ENCODE results near the gene LYPD6B. TPM values are rescaled to one million over a fixed set of nuclear protein-coding genes. Genes with fewer than 3 reads are reported as not detected.

LYPD6B gene
- total and polyA plus RNA-seq, 2 donors (not counting 3 experiments of a cell fraction or from before 2014, with no cell fraction given): not detected

DNA sequence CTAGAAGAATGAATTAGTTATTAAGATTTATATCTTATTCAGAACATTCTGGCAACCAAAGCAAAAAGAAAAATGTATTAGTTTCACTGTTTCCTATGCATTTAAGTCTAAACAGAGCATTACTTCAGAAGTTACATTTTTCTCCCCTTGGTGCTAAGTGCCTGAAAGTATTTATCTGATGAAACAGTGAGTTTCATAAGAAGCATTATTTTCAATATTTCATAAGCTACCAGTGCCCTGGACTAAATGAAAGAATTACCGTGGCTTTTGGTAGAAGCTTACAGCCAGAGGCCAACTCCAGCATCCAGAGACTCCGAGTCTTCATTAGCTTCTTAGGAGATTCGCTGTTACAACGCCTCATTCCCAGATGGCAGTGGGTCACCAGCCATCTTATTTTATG is 97.6 kb downstream of the LYPD6B start:
- Histone ChIP-seq H3K9me3 (replicated peaks; ENCODE audit: control insufficient read depth, insufficient read depth, low read length) (no peaks in the 10 kb centered on the region), H4K20me1 (replicated peaks; ENCODE audit: control insufficient read depth, extremely low read depth, insufficient read depth, low read length) (no peaks in the 10 kb centered on the region), H3K79me2 (ENCODE audit: control insufficient read depth, insufficient read depth, low read length) (no peaks in the 10 kb centered on the region), H3K36me3 (ENCODE audit: control insufficient read depth in 2 of 2, extremely low read depth in 1 of 2, insufficient read depth in 2 of 2, low read length in 2 of 2) (no peaks in the 10 kb centered on the region), H3K4me1 (ENCODE audit: control insufficient read depth, extremely low read depth, insufficient read depth, low read length) (no peaks in the 10 kb centered on the region), H3K9ac (replicated peaks; ENCODE audit: extremely low read depth, insufficient read depth, low read length) (no peak overlapping the region), H3K27ac (ENCODE audit: insufficient read depth, low read depth, low read length) (no peak overlapping the region), H2AFZ (ENCODE audit: low read depth, low read length) (no peak overlapping the region), H3K9me1 (replicated peaks; ENCODE audit: control insufficient read depth, extremely low read depth, insufficient read depth, low read length) (no peaks in the 10 kb centered on the region), H3K4me2 (ENCODE audit: insufficient read depth, low read length) (no peak overlapping the region), H3K4me3 (replicated peaks in 1 of 3; ENCODE audit: insufficient read depth in 1 of 3, low read depth in 1 of 3, low read length in 3 of 3) (no peak overlapping the region), H3K27me3 (ENCODE audit: control insufficient read depth in 2 of 2, insufficient read depth in 2 of 2, low read length in 2 of 2) (peaks cover 0 to 3% of the 10 kb centered on the region in 2 experiments)
- DNase-seq (ENCODE audit: low read depth, low spot score): no peak
- FAIRE-seq: no peak
- no peak for TF ChIP-seq JUN (IDR thresholded peaks at IDR 0.05; ENCODE audit: borderline replicate concordance, insufficient read depth, insufficient read length, low read depth)
- TF ChIP-seq POLR2A (IDR thresholded peaks at IDR 0.05; ENCODE audit: low read depth, low read length): no peak
- no peak for TF ChIP-seq POLR2AphosphoS5 (IDR thresholded peaks at IDR 0.05; ENCODE audit: insufficient read depth, low read depth, low read length)
- no peak for TF ChIP-seq GATA2 (IDR thresholded peaks at IDR 0.05; ENCODE audit: insufficient read depth, insufficient read length, low read depth, low read length)
- TF ChIP-seq FOS (IDR thresholded peaks at IDR 0.05; ENCODE audit: borderline replicate concordance, insufficient read depth, low read length): no peak
- TF ChIP-seq, protein P1, sequence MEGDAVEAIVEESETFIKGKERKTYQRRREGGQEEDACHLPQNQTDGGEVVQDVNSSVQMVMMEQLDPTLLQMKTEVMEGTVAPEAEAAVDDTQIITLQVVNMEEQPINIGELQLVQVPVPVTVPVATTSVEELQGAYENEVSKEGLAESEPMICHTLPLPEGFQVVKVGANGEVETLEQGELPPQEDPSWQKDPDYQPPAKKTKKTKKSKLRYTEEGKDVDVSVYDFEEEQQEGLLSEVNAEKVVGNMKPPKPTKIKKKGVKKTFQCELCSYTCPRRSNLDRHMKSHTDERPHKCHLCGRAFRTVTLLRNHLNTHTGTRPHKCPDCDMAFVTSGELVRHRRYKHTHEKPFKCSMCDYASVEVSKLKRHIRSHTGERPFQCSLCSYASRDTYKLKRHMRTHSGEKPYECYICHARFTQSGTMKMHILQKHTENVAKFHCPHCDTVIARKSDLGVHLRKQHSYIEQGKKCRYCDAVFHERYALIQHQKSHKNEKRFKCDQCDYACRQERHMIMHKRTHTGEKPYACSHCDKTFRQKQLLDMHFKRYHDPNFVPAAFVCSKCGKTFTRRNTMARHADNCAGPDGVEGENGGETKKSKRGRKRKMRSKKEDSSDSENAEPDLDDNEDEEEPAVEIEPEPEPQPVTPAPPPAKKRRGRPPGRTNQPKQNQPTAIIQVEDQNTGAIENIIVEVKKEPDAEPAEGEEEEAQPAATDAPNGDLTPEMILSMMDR (IDR thresholded peaks at IDR 0.05; ENCODE audit: extremely low read depth in 1 of 2, insufficient read depth in 1 of 2, low read depth in 1 of 2, low read length in 2 of 2): no peak
- TF ChIP-seq, protein P2, sequence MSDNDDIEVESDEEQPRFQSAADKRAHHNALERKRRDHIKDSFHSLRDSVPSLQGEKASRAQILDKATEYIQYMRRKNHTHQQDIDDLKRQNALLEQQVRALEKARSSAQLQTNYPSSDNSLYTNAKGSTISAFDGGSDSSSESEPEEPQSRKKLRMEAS (IDR thresholded peaks at IDR 0.05; ENCODE audit: insufficient read depth, insufficient read length): no peak
- no peak for TF ChIP-seq MYC (IDR thresholded peaks at IDR 0.05; ENCODE audit: low read depth, low read length)
- no peak for TF ChIP-seq EZH2 (IDR thresholded peaks at IDR 0.05; ENCODE audit: borderline replicate concordance, low read depth, low read length, severe bottlenecking)
- intact Hi-C loops (cut with micrococcal nuclease) (no loop called here), dilution Hi-C loops (cut with MboI; ENCODE audit: extremely low pct_ligation_motif_present, low sequenced_read_pairs) (no loop called here)
- no TSS peak for BruUV-seq (replicated peaks)
- CTCF ChIA-PET: no interaction called here
- POLR2A ChIA-PET: no interaction called here

All from endothelial cell of umbilical vein (primary cell).